PC-9 (cell line): Measurements from ENCODE around the gene CPVL. TPM values are rescaled to one million over a fixed set of nuclear protein-coding genes. Genes with fewer than 3 reads are reported as not detected.

ENCODE experiments used
- BruUV-seq: library from RNA; stranded (reverse); fragments of 400-500 nt; replicated peaks from 2 replicates; lab custom pipeline; 2021; lab: Mats Ljungman, UMichigan
- CTCF ChIA-PET: fragments of 300-600 bp; sonication (Branson Sonifier 250); formaldehyde crosslinking; loops from one replicate; lab custom pipeline; 2022; ENCODE audit warnings: antibody characterized with exemption; lab: Charles Lee
- POLR2A ChIA-PET: fragments of 300-600 bp; sonication (Branson Sonifier 250); formaldehyde crosslinking; loops from one replicate; lab custom pipeline; 2022; ENCODE audit warnings: antibody characterized with exemption; ENCODE audit not compliant: unreplicated experiment; lab: Charles Lee
- DNase-seq, 2 experiments: peaks; one replicate each; pipeline versions ENCODE4 v3.0.0 to v3.0.0-alpha.2; 2015 to 2022; ENCODE audit warnings: mixed read lengths in 1 of 2
- H2AFZ ChIP-seq: fragments of 200-600 bp; sonication (generic); 2 replicates; pipeline ENCODE4 v1.8.1; 2017; ENCODE audit warnings: antibody characterized with exemption
- H3F3A ChIP-seq: fragments of 200-600 bp; sonication (generic); 2 replicates; pipeline ENCODE4 v1.8.1; 2017; ENCODE audit warnings: antibody characterized with exemption, mild to moderate bottlenecking, low read depth; ENCODE audit not compliant: insufficient read depth
- H3K27ac ChIP-seq: fragments of 200-600 bp; sonication (generic); 2 replicates; pipeline ENCODE4 v1.6.1; 2016; ENCODE audit warnings: mixed run types
- H3K27me3 ChIP-seq: fragments of 200-600 bp; sonication (generic); 2 replicates; pipeline ENCODE4 v1.6.1; 2016; ENCODE audit warnings: low read depth, mixed run types; ENCODE audit not compliant: insufficient read depth
- H3K36me3 ChIP-seq: fragments of 200-600 bp; sonication (generic); 2 replicates; pipeline ENCODE4 v1.6.1; 2016; ENCODE audit warnings: low read depth, mixed run types
- H3K4me1 ChIP-seq: fragments of 200-600 bp; sonication (generic); replicated peaks from 2 replicates; pipeline ENCODE4 v1.6.1; 2016; ENCODE audit warnings: mixed run types; ENCODE audit not compliant: insufficient read depth
- H3K4me2 ChIP-seq: fragments of 200-600 bp; sonication (generic); 2 replicates; pipeline ENCODE4 v1.6.1; 2017; ENCODE audit warnings: mixed run types
- H3K4me3 ChIP-seq: fragments of 200-600 bp; sonication (generic); 2 replicates; pipeline ENCODE4 v1.6.1; 2016; ENCODE audit warnings: mixed run types
- H3K79me2 ChIP-seq: fragments of 200-600 bp; sonication (generic); 2 replicates; pipeline ENCODE4 v1.6.1; 2017; ENCODE audit warnings: low read depth, mixed run types
- H3K9me2 ChIP-seq: fragments of 200-600 bp; sonication (generic); 2 replicates; pipeline ENCODE4 v1.8.1; 2017; ENCODE audit warnings: mild to moderate bottlenecking; ENCODE audit not compliant: insufficient read depth
- H3K9me3 ChIP-seq: fragments of 200-600 bp; sonication (generic); 2 replicates; pipeline ENCODE4 v1.8.1; 2016; ENCODE audit warnings: low read depth; ENCODE audit not compliant: insufficient read depth
- H4K20me1 ChIP-seq: fragments of 200-600 bp; sonication (generic); 2 replicates; pipeline ENCODE4 v1.8.1; 2017; ENCODE audit not compliant: insufficient read depth
- EZH2 ChIP-seq: fragments of 200-600 bp; sonication (generic); IDR thresholded peaks from 2 replicates; pipeline ENCODE4 v1.8.0; 2017; ENCODE audit warnings: antibody characterized with exemption, low read depth
- intact Hi-C: fragments of 100-400 bp; cut with micrococcal nuclease; formaldehyde crosslinking; loops from one replicate; pipeline ENCODE4 v1.10.0; 2022; ENCODE audit not compliant: unreplicated experiment
- total RNA-seq: library from RNA; stranded (reverse); gene quantifications from 2 replicates; pipeline ENCODE4 v1.2.3, GENCODE V29; 2021
- TF ChIP-seq, protein P1 (sequence below): fragments of 200-600 bp; sonication (generic); conservative IDR thresholded peaks from 2 replicates; pipeline ENCODE4 v1.6.1; 2017; ENCODE audit warnings: mixed run types, antibody characterized with exemption, mild to moderate bottlenecking, moderate library complexity

The CPVL gene
- total RNA-seq, 1 experiment from 2014 or later: not detected

- Histone ChIP-seq H3K4me2 (no peak overlapping the region), H2AFZ (no peak overlapping the region), H3K4me3 (no peak overlapping the region), H3K27me3 (no peaks in the 10 kb centered on the region), H3K4me1 (peaks cover 18% of the 10 kb centered on the region), H3K9me2 (no peaks in the 10 kb centered on the region), H3F3A (no peaks in the 10 kb centered on the region), H3K9me3 (peaks cover 11% of the 10 kb centered on the region; the same call in 1 of the 2 replicates), H3K36me3 (no peaks in the 10 kb centered on the region), H3K79me2 (no peaks in the 10 kb centered on the region), H4K20me1 (no peaks in the 10 kb centered on the region), H3K27ac (no peak overlapping the region)
- TF ChIP-seq, protein P1, sequence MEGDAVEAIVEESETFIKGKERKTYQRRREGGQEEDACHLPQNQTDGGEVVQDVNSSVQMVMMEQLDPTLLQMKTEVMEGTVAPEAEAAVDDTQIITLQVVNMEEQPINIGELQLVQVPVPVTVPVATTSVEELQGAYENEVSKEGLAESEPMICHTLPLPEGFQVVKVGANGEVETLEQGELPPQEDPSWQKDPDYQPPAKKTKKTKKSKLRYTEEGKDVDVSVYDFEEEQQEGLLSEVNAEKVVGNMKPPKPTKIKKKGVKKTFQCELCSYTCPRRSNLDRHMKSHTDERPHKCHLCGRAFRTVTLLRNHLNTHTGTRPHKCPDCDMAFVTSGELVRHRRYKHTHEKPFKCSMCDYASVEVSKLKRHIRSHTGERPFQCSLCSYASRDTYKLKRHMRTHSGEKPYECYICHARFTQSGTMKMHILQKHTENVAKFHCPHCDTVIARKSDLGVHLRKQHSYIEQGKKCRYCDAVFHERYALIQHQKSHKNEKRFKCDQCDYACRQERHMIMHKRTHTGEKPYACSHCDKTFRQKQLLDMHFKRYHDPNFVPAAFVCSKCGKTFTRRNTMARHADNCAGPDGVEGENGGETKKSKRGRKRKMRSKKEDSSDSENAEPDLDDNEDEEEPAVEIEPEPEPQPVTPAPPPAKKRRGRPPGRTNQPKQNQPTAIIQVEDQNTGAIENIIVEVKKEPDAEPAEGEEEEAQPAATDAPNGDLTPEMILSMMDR: no peak
- DNase-seq: no peak
- intact Hi-C loops: no loop called here
- CTCF ChIA-PET: no interaction called here
- POLR2A ChIA-PET: no interaction called here
- BruUV-seq: no TSS peak
Measured at GRCh38 chr7:28986765-28987110, 159.6 kb downstream of the CPVL start.

DNA sequence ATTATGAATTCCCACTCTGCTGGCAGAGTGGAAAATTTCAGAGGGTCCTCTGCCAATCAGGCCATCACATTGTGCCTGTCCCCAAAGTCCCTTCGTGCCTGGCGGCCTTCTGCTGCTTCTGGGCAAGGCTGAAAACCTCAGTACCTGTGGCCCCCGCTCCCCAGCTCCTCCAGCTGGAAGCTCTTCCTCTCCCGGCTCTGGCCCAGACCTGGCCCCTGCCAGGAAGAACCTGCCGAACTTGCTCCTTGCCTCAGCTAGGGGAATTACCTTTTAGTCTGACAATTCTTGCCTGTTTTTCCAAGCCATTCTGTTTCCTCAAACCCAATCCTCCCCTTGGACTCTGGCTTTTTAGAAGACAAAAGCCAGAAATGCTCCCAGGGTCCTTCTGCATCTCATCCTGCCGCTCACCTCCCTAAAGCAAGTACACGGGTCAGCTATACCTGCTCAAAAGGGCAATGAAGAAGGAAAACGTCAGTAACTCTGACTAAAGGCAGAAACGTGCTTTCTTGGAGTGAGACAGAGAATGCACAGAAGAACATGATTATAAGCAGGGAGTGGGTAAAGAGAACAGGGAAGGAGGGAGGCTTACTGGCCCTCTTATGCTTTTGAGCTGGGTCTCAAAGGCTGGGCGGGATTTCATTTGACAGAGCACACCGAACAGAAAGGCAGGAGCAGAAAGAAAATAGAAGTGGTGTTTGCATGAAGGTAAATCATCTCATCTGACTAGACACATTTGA, 160.1 kb downstream of the CPVL start:
- Histone ChIP-seq H3F3A (no peaks in the 10 kb centered on the region), H3K79me2 (no peaks in the 10 kb centered on the region), H3K4me3 (no peak overlapping the region), H3K4me2 (no peak overlapping the region), H4K20me1 (no peaks in the 10 kb centered on the region), H3K36me3 (no peaks in the 10 kb centered on the region), H3K4me1 (peaks cover 21% of the 10 kb centered on the region), H2AFZ (no peak overlapping the region), H3K9me3 (peaks cover 11% of the 10 kb centered on the region; the same call in 1 of the 2 replicates), H3K27me3 (no peaks in the 10 kb centered on the region), H3K27ac (no peak overlapping the region), H3K9me2 (no peaks in the 10 kb centered on the region)
- CTCF ChIA-PET: no interaction called here
- no peak for DNase-seq
- BruUV-seq: no TSS peak
- POLR2A ChIA-PET: no interaction called here
- intact Hi-C loops: no loop called here
- no peak for TF ChIP-seq EZH2
- TF ChIP-seq, protein P1: no peak

GRCh38 chr7:28984631-28985030, 161.7 kb downstream of the CPVL start:
- Histone ChIP-seq H3K4me2 (peak overlapping the region; percentile 28; the same call in 1 of the 2 replicates), H3K27me3 (no peaks in the 10 kb centered on the region), H3K27ac (no peak overlapping the region), H3K36me3 (no peaks in the 10 kb centered on the region), H3K4me1 (peaks cover 28% of the 10 kb centered on the region), H3F3A (no peaks in the 10 kb centered on the region), H3K9me2 (no peaks in the 10 kb centered on the region), H3K4me3 (no peak overlapping the region), H3K9me3 (0 out of 2 replicates have a peak, but pooled peaks cover 4% of the 10 kb centered on the region), H3K79me2 (no peaks in the 10 kb centered on the region), H2AFZ (no peak overlapping the region), H4K20me1 (no peaks in the 10 kb centered on the region)
- TF ChIP-seq, protein P1: no peak
- TF ChIP-seq EZH2: no peak
- ChIA-PET CTCF (no interaction called here), POLR2A (no interaction called here)
- no TSS peak for BruUV-seq
- DNase-seq: peak in 1 of 2 experiments; percentile 65
- intact Hi-C loops: no loop called here
